ENCODE measurements around the gene CTNNBIP1.

- TF ChIP-seq CTCF (IDR thresholded peaks at IDR 0.05; ENCODE audit: borderline replicate concordance, extremely low read depth, low read length, poor library complexity, severe bottlenecking) = no peak
- no peak for TF ChIP-seq EZH2 (IDR thresholded peaks at IDR 0.05; ENCODE audit: borderline replicate concordance, low read depth, low read length, severe bottlenecking)
Measured at GRCh38 chr1:9920606-9921005, 10.5 kb upstream of the CTNNBIP1 start.
